Urinary bladder (tissue), 4 donors: Measurements from ENCODE around the gene A1CF. TPM values are rescaled to one million over a fixed set of nuclear protein-coding genes. Genes with fewer than 3 reads are reported as not detected.
"Not testable (repeated sequence)": the region's sequence is repeated elsewhere in the genome, so short reads cannot be mapped to it uniquely, and the experiment has no call there.

ENCODE experiments used
- DNase-seq: peaks from one replicate; pipeline ENCODE4 v3.0.0-alpha.2; 2015; ENCODE audit errors: extremely low spot score
- H3K27ac ChIP-seq: one replicate; pipeline ENCODE4 v1.5.1; 2013; ENCODE audit warnings: low read depth, mild to moderate bottlenecking, moderate library complexity
- H3K36me3 ChIP-seq: one replicate; pipeline ENCODE4 v1.6.1; 2013; ENCODE audit warnings: mild to moderate bottlenecking, moderate library complexity; ENCODE audit not compliant: insufficient read depth
- H3K4me1 ChIP-seq: one replicate; pipeline ENCODE4 v1.6.1; 2013; ENCODE audit warnings: mild to moderate bottlenecking, moderate library complexity; ENCODE audit not compliant: insufficient read depth
- H3K4me3 ChIP-seq: one replicate; pipeline ENCODE4 v1.5.1; 2013; ENCODE audit warnings: low read depth, low read length
- WGBS: extraction: QIAGEN DNeasy Blood & Tissue Kit; methylation state at CpG from one replicate; pipeline ENCODE4 v1.1.7; 2013; 5-methylcytosine and 5-hydroxymethylcytosine counted together
- polyA plus RNA-seq: library from polyadenylated mRNA; stranded (reverse); fragments of 200-250 nt; gene quantifications from one replicate; pipeline ENCODE4 v1.2.3, GENCODE V29; 2013
- total RNA-seq: library from RNA; depleted of rRNA; stranded (reverse); fragments of >200 nt; gene quantifications from one replicate; pipeline ENCODE4 v1.2.3, GENCODE V29; 2014
- donor health status: healthy with polysubstance abuse.
- donor health status: healthy.

The A1CF gene, protein sequence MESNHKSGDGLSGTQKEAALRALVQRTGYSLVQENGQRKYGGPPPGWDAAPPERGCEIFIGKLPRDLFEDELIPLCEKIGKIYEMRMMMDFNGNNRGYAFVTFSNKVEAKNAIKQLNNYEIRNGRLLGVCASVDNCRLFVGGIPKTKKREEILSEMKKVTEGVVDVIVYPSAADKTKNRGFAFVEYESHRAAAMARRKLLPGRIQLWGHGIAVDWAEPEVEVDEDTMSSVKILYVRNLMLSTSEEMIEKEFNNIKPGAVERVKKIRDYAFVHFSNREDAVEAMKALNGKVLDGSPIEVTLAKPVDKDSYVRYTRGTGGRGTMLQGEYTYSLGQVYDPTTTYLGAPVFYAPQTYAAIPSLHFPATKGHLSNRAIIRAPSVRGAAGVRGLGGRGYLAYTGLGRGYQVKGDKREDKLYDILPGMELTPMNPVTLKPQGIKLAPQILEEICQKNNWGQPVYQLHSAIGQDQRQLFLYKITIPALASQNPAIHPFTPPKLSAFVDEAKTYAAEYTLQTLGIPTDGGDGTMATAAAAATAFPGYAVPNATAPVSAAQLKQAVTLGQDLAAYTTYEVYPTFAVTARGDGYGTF
- total RNA-seq (not detected), polyA plus RNA-seq (0.08 TPM)

DNA sequence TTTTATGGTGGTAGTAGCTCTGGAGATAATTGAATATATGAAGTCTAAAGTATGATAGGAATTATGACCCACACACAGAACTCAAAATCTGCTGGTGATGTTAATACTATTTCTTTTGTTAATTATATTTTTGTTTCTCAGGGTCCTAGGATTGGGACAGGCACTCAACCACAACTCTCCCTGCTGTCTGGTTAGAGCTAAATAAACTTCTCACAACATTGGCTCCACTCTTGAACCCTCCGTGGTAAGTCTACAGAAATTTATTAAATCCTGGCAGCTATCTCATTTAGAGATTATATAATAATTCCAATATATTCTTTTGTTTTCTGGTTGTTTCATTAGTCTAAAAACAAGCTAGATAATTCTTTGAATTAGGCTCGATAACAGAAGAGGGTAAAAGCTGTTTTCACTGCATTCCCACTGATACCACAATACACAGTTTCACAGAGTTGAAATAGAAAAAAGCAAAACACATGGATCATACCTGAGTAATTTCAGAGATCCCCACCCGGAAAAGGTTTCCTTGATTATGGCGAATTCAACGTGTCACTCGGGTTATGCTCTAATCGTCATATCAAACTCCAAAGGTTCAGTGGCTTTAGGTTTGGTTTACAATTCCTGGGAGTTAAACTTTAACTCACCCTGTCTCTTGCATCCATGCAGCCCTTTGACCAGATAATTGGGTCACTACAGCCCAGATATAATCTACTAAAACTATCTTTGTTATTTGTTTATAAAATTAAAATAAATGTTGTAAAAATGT is at the start of gene A1CF:
TSS of gene A1CF (minus strand) at position 531 of the 763 bp plus-strand sequence. CDS start 25,687 bp downstream, outside the sequence.
- Histone ChIP-seq H3K36me3 (no peaks in the 10 kb centered on the region), H3K4me1 (no peaks in the 10 kb centered on the region), H3K4me3 (no peak within 1 kb of the TSS), H3K27ac (no peak within 1 kb of the TSS)
- 70% methylated on average over 7 of the region's 7 CpGs for WGBS
- DNase-seq = no peak

DNA sequence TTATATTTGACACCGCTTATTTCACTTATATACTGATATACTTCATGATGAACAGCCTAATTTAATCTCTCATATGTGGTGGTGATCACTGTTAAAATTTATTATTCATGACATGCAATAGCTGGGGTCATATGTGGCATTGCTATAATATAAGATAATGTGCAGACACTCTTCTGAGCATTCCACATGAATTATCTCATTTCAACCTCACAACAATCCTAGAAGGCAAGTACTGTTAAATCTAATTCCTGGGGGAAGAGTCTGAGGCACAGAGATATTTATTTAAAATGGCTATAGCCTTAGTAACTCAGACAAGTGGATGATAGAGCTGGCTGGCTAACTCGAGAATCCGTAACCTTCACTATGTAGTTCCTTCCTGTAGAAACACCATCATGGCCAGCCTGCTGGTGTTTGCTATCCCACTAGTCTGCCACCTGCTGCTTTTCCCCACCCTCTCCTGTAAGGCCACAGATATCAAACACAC is 46.6 kb upstream of the A1CF start:
- no peak for DNase-seq
- 66% methylated on average over 3 of the region's 3 CpGs for WGBS
- no peak overlapping the region for H3K4me3 ChIP-seq

DNA sequence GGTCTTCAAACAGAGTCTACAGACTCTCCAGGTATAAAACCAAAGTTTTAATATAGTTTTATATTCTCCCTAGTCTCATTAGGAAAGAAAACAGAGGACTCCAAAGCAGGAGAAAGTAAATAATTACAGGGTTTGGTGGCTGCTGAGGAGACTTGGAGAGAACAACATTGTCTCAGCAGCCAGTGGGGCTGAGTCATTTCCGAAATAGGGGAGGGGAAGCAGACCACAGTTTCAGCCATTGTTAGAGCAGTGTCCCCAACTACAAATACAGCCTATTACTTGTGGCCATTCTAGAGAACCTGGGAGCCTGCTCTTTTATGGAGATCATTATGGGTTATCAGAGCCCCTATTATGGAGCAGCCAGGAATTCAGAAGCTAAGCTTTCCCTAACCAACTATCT is 44.2 kb upstream of the A1CF start:
- DNase-seq = no peak
- H3K4me1 ChIP-seq = no peaks in the 10 kb centered on the region
- no peak overlapping the region for H3K4me3 ChIP-seq
- WGBS = 85% methylated on average over 1 of the region's 1 CpG
- H3K27ac ChIP-seq = no peak overlapping the region
- H3K36me3 ChIP-seq = no peaks in the 10 kb centered on the region

More for the DNA sequence above, 46.6 kb upstream of the A1CF start:
- Histone ChIP-seq H3K4me1 (no peaks in the 10 kb centered on the region), H3K36me3 (no peaks in the 10 kb centered on the region), H3K27ac (no peak overlapping the region)

DNA sequence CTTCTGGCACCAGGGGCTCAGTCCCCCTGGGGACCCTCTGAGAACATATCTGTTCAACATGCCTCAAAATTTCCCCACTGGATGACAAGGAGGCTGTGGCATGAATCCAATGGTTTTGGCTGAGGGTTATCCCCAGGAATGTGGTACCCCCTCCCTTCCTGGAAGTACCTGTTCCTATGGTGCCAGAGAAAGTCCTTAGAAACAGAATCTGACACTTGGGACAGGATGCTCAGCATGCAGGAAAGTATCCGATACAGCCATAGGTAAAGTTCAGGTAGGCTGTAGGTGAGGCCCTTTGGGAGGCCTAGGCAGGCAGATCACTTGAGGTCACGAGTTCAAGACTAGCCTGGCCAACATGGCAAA is 42.7 kb upstream of the A1CF start:
- no peaks in the 10 kb centered on the region for H3K36me3 ChIP-seq
- no peak overlapping the region for H3K27ac ChIP-seq
- WGBS = 48% methylated on average over 2 of the region's 2 CpGs
- no peaks in the 10 kb centered on the region for H3K4me1 ChIP-seq
- H3K4me3 ChIP-seq = no peak overlapping the region
- no peak for DNase-seq

DNA sequence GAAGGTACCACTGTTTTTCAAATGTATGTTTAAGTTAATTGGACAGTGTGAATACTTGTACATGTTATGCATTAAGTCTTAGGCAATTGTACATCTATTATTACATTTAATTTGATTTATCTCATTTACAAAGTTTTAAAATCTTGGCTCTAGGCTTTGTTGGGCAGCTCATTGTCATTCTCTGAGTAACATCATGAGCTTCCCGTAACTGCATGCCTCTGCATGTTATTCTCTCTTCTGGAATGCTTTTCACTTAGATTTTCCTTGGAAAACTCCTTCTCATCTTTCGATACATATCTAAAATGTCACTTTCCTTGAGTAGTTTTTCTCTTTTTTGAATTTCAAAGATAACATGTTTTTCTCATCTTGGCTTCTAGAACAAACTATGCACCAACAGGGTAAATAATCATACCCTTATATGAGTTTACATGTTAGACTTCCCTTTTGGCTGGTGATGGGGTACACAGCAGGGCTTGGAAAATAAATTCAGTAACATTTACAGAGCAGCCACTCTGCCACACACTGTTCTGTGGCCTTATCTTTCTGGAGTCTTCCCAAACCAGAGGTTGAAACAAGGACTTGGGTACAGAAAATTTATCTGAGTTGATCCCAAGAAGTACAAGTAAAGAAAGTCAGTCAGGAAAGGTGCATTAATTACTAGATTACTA is 42.2 kb upstream of the A1CF start:
- Histone ChIP-seq H3K36me3 (no peaks in the 10 kb centered on the region), H3K4me3 (no peak overlapping the region), H3K4me1 (no peaks in the 10 kb centered on the region), H3K27ac (no peak overlapping the region)
- 77% methylated on average over 2 of the region's 2 CpGs for WGBS
- no peak for DNase-seq

DNA sequence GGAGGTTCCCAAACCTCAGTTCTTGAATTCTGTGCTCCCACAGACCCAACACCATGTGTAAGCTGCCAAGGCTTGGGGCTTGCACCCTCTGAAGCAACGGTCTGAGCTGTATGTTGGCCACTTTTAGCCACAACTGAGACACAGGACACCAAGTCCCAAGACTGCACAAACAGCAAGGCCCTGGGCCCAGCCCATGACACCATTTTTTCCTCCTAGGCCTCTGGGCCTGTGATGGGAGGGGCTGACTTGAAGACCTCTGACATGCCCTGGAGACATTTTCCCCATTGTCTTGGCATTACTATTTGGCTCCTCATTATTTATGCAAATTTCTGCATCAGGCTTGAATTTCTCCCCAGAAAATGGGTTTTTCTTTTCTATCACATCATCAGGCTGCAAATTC is 38.0 kb upstream of the A1CF start:
- 61% methylated on average over 1 of the region's 1 CpG for WGBS
- H3K4me1 ChIP-seq, H3K4me3 ChIP-seq, H3K36me3 ChIP-seq, H3K27ac ChIP-seq, DNase-seq: not testable (repeated sequence)

DNA sequence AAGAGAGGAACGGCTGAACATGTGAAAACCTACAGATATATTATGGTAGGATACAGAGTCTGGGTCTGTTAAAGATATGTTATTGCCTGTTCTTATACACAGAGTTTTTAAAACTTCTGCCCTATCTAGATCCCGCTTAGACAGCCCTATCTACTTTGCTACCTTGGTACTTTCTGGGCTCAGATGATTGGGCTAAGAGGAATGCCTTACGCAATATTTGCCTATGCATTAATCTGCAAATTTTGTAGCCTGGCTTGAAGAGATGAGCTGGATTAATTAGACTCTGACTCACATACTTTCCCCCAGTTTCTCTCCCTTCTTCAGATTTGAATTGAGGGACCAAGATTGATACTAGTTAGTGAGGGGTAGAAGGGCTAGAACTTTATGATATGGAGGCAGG is 33.6 kb upstream of the A1CF start:
- H3K4me1 ChIP-seq = no peaks in the 10 kb centered on the region
- no peak for DNase-seq
- WGBS = 91% methylated on average over 3 of the region's 3 CpGs
- no peak overlapping the region for H3K27ac ChIP-seq
- H3K36me3 ChIP-seq = no peaks in the 10 kb centered on the region
- H3K4me3 ChIP-seq = no peak overlapping the region

DNA sequence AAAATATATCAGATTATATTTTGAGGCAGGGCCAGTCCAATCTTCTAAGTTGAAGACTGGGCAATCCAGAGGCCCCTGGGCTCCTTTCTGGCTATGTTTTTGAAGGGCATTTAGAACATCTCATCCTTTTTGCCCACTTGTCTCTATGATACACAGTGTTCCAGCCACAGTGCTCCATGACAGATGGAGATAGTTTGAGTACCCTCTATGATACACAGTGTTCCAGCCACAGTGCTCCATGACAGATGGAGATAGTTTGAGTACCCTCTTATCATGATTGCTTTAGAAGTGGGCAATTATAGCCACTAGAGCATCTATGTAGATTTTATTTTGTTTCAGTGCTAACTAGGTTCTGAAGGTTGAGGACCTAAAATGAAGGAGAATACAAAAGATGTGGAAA is 33.1 kb upstream of the A1CF start:
- H3K4me1 ChIP-seq = no peaks in the 10 kb centered on the region
- DNase-seq = no peak
- H3K36me3 ChIP-seq = no peaks in the 10 kb centered on the region
- H3K4me3 ChIP-seq = no peak overlapping the region
- no peak overlapping the region for H3K27ac ChIP-seq

DNA sequence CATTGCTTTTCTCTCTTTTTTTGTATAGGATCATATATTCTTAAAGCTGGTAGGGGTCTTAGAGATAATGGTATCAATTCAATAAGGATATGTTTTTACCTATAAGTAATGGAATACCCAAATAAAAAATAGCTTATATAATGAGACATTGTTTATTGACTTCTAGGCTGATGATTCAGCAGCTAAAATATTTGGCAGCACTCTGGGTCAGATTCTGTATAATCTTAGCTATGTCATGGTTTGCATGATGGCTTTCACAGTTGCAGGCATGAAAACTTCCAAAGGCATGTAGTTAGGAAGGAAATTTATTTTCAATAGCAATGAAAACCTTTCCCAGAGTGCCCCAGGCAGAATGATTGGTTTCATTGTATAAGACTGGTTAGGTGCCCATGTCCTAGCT is 32.1 kb upstream of the A1CF start:
- no peak for DNase-seq
- Histone ChIP-seq H3K36me3 (no peaks in the 10 kb centered on the region), H3K27ac (no peak overlapping the region), H3K4me3 (no peak overlapping the region), H3K4me1 (no peaks in the 10 kb centered on the region)

DNA sequence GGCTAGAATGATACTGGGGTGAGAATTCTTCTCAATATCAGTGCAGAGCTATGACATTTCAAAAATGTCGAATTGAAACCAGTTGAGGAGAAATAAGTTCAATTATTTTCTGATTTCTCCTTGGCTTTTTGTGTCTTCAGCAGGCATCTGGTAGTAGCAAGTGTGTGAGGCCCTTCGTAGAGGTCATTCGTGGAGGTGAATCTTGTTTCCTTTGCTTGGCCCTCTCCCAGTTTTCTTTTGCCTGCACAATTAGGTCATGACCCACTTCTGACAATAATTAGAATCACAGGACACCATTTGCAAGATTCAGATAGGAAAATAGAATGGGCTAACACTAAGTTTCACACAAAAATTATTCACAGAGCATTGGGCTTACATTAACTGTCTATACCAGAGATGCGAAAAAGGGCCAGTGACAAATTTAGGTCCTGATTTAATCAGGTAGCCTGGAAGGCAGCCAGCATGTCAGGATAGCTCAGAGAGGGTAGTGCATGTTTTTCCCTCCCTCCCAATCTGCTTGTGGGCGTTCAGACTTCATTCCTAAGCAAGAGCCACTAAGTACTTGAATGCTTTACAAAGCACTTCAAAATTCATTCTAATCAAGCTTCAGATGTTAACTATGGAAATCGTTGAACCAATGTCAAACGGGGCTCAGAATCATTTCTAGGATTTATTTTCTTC is 24.0 kb upstream of the A1CF start:
- H3K36me3 ChIP-seq = no peaks in the 10 kb centered on the region
- no peak overlapping the region for H3K4me3 ChIP-seq
- whole genome bisulfite sequencing = 86% methylated on average over 7 of the region's 7 CpGs
- H3K27ac ChIP-seq = no peak overlapping the region
- DNase-seq = no peak
- H3K4me1 ChIP-seq = no peaks in the 10 kb centered on the region

DNA sequence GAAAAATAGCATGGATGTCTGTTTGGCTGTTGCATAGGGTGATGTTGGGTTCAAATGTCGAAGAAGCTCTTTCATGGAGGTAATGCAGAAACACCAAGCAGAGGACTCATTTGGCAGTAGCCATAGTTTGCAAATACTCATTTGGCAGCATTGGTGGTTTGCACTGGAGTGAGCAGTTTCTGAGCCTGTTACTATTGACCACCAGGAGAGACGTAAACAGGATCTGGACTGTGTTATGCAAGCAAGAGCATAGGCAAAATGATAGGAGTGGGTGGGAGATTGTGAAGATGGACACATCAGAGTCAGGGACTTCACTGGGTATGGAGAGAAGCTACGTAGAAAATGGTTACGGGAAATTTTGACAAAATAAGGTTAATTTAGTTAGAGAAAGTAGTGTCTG is 22.9 kb upstream of the A1CF start:
- H3K4me1 ChIP-seq = no peaks in the 10 kb centered on the region
- 91% methylated on average over 4 of the region's 4 CpGs for WGBS
- H3K27ac ChIP-seq = no peak overlapping the region
- no peak for DNase-seq
- H3K36me3 ChIP-seq = no peaks in the 10 kb centered on the region
- no peak overlapping the region for H3K4me3 ChIP-seq

DNA sequence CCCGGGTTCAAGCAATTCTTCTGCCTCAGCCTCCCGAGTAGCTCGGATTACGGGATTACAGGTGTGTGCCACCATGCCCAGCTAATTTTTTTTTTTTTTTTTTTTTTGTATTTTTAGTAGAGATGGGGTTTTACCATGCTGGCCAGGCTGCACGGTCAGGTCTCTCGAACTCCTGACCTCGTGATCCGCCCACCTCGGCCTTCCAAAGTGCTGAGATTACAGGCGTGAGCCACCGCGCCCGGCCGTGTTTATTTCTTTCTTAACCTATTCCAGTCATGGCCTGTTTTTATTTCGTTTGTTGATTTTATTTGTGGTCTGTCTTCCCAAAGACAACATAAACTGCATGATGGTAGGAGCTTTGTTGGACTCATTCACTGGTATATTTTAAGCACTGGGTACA is 20.4 kb upstream of the A1CF start:
- not testable (repeated sequence) for H3K4me1 ChIP-seq, H3K4me3 ChIP-seq, DNase-seq, H3K36me3 ChIP-seq, H3K27ac ChIP-seq
- WGBS = 85% methylated on average over 15 of the region's 15 CpGs

DNA sequence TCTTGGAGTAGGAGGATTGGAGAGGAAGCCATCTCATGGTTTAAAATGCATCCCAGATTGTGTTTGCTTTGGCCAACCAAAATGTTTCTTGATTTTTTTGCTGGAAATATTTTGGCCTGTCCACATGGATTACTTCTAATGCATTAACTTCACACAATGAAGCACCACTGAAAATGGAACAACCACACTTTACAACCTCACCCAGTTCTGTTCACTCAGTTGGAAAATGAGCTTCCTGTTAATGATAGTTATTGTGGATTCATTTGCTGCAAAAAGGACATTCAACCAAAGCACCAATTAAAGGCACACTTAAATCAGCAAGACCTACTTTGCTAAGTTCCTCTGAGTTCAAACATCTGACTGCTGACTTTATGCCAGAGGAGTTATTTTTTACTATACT is 11.3 kb upstream of the A1CF start:
- Histone ChIP-seq H3K27ac (no peak overlapping the region), H3K4me1 (no peaks in the 10 kb centered on the region), H3K4me3 (no peak overlapping the region), H3K36me3 (no peaks in the 10 kb centered on the region)
- no peak for DNase-seq
